ENCODE data around the gene PCDH8.

Gene PCDH8

GRCh38 chr13:52811841-52812240 is 36.6 kb downstream of the PCDH8 start:
- no peak for DNase-seq

GRCh38 chr13:52810526-52810925 is 37.9 kb downstream of the PCDH8 start:
- DNase-seq: no peak

GRCh38 chr13:52810011-52810410 is 38.4 kb downstream of the PCDH8 start:
- DNase-seq: no peak

GRCh38 chr13:52809310-52809769 is 39.1 kb downstream of the PCDH8 start:
- peak; percentile 33 to 58 for DNase-seq

- DNase-seq: no peak
Observed at GRCh38 chr13:52808842-52809219, 39.6 kb downstream of the PCDH8 start.

GRCh38 chr13:52806029-52806428 is 42.4 kb downstream of the PCDH8 start:
- no peak for DNase-seq

- no peak for DNase-seq
Observed at GRCh38 chr13:52804202-52804641, 44.2 kb downstream of the PCDH8 start.

GRCh38 chr13:52800856-52801255 is 47.6 kb downstream of the PCDH8 start:
- DNase-seq: no peak

- DNase-seq: no peak
Observed at GRCh38 chr13:52798770-52799430, 49.5 kb downstream of the PCDH8 start.

GRCh38 chr13:52797176-52797575 is 51.3 kb downstream of the PCDH8 start:
- DNase-seq: no peak

- DNase-seq: no peak
Observed at GRCh38 chr13:52794589-52794988, 53.9 kb downstream of the PCDH8 start.

GRCh38 chr13:52793515-52794061 is 54.9 kb downstream of the PCDH8 start:
- DNase-seq: no peak

Measured in inflammatory macrophage treated with lipopolysaccharide for 1 hour (primary cell).